HG03457 (cell line): ENCODE data around the gene STUM.
"Not testable (repeated sequence)": the region's sequence is repeated elsewhere in the genome, so short reads cannot be mapped to it uniquely, and the experiment has no call there.

Experiments used
- ATAC-seq: cut with Tn5 transposase; IDR thresholded peaks from one replicate; pipeline ENCODE4 v1.9.1; 2021; ENCODE audit warnings: moderate number of reproducible peaks; ENCODE audit not compliant: unreplicated experiment

Gene STUM

GRCh38 chr1:226548256-226549093 is at the start of gene STUM:
STUM (plus strand) TSS chr1:226548764; CDS start chr1:226548905, 141 bp downstream.
- ATAC-seq: no peak

GRCh38 chr1:226499699-226500098 is 48.9 kb upstream of the STUM start:
- not testable (repeated sequence) for ATAC-seq

GRCh38 chr1:226506021-226506420 is 42.5 kb upstream of the STUM start:
- ATAC-seq: no peak

- ATAC-seq: no peak
Measured at GRCh38 chr1:226506921-226507320, 41.6 kb upstream of the STUM start.

GRCh38 chr1:226510453-226510852 is 38.1 kb upstream of the STUM start:
- no peak for ATAC-seq

GRCh38 chr1:226511296-226511695 is 37.3 kb upstream of the STUM start:
- no peak for ATAC-seq

GRCh38 chr1:226512076-226512728 is 36.4 kb upstream of the STUM start:
- no peak for ATAC-seq

GRCh38 chr1:226518375-226518774 is 30.2 kb upstream of the STUM start:
- ATAC-seq: no peak

- ATAC-seq: no peak
Measured at GRCh38 chr1:226519135-226519534, 29.4 kb upstream of the STUM start.

GRCh38 chr1:226519716-226520598 is 28.6 kb upstream of the STUM start:
- ATAC-seq: no peak

GRCh38 chr1:226520640-226521355 is 27.8 kb upstream of the STUM start:
- ATAC-seq: no peak

- ATAC-seq: no peak
Measured at GRCh38 chr1:226523646-226524406, 24.7 kb upstream of the STUM start.

GRCh38 chr1:226524547-226524946 is 24.0 kb upstream of the STUM start:
- no peak for ATAC-seq

GRCh38 chr1:226525750-226526149 is 22.8 kb upstream of the STUM start:
- no peak for ATAC-seq

GRCh38 chr1:226526801-226527595 is 21.6 kb upstream of the STUM start:
- no peak for ATAC-seq

- ATAC-seq: no peak
Measured at GRCh38 chr1:226529891-226530290, 18.7 kb upstream of the STUM start.

- no peak for ATAC-seq
Measured at GRCh38 chr1:226530591-226530990, 18.0 kb upstream of the STUM start.

GRCh38 chr1:226531360-226532093 is 17.0 kb upstream of the STUM start:
- no peak for ATAC-seq
